ENCODE data around the gene RNF166.

GRCh38 chr16:88697116-88697830 lies 8.9 kb downstream of the RNF166 start:
- no peak for TF ChIP-seq EGR1 (IDR thresholded peaks at IDR 0.05; ENCODE audit: low read depth in 2 of 2)
- TF ChIP-seq, protein P1, sequence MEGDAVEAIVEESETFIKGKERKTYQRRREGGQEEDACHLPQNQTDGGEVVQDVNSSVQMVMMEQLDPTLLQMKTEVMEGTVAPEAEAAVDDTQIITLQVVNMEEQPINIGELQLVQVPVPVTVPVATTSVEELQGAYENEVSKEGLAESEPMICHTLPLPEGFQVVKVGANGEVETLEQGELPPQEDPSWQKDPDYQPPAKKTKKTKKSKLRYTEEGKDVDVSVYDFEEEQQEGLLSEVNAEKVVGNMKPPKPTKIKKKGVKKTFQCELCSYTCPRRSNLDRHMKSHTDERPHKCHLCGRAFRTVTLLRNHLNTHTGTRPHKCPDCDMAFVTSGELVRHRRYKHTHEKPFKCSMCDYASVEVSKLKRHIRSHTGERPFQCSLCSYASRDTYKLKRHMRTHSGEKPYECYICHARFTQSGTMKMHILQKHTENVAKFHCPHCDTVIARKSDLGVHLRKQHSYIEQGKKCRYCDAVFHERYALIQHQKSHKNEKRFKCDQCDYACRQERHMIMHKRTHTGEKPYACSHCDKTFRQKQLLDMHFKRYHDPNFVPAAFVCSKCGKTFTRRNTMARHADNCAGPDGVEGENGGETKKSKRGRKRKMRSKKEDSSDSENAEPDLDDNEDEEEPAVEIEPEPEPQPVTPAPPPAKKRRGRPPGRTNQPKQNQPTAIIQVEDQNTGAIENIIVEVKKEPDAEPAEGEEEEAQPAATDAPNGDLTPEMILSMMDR (IDR thresholded peaks at IDR 0.05; ENCODE audit: low read depth, low read length, missing input control): no peak
- no peak for TF ChIP-seq GABPA (IDR thresholded peaks at IDR 0.05 in 1 of 2, conservative IDR thresholded peaks at IDR 0.05 in 1 of 2)
- TF ChIP-seq TAF1 (conservative IDR thresholded peaks at IDR 0.05): no peak
- TF ChIP-seq YY1 (IDR thresholded peaks at IDR 0.05): no peak
- no peak for TF ChIP-seq NR2F2 (IDR thresholded peaks at IDR 0.05)
- no peak for TF ChIP-seq SP1 (IDR thresholded peaks at IDR 0.05)
- TF ChIP-seq RAD21 (IDR thresholded peaks at IDR 0.05): no peak
- no peak for TF ChIP-seq JUND (IDR thresholded peaks at IDR 0.05)
- TF ChIP-seq, protein P2, sequence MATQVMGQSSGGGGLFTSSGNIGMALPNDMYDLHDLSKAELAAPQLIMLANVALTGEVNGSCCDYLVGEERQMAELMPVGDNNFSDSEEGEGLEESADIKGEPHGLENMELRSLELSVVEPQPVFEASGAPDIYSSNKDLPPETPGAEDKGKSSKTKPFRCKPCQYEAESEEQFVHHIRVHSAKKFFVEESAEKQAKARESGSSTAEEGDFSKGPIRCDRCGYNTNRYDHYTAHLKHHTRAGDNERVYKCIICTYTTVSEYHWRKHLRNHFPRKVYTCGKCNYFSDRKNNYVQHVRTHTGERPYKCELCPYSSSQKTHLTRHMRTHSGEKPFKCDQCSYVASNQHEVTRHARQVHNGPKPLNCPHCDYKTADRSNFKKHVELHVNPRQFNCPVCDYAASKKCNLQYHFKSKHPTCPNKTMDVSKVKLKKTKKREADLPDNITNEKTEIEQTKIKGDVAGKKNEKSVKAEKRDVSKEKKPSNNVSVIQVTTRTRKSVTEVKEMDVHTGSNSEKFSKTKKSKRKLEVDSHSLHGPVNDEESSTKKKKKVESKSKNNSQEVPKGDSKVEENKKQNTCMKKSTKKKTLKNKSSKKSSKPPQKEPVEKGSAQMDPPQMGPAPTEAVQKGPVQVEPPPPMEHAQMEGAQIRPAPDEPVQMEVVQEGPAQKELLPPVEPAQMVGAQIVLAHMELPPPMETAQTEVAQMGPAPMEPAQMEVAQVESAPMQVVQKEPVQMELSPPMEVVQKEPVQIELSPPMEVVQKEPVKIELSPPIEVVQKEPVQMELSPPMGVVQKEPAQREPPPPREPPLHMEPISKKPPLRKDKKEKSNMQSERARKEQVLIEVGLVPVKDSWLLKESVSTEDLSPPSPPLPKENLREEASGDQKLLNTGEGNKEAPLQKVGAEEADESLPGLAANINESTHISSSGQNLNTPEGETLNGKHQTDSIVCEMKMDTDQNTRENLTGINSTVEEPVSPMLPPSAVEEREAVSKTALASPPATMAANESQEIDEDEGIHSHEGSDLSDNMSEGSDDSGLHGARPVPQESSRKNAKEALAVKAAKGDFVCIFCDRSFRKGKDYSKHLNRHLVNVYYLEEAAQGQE (IDR thresholded peaks at IDR 0.05): no peak
- TF ChIP-seq, protein P3, sequence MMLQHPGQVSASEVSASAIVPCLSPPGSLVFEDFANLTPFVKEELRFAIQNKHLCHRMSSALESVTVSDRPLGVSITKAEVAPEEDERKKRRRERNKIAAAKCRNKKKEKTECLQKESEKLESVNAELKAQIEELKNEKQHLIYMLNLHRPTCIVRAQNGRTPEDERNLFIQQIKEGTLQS (IDR thresholded peaks at IDR 0.05): no peak
- TF ChIP-seq HNF4G (IDR thresholded peaks at IDR 0.05): no peak
